Pulmonary artery endothelial cell (primary cell): ENCODE data around the gene CST2. TPM values are rescaled to one million over a fixed set of nuclear protein-coding genes. Genes with fewer than 3 reads are reported as not detected.
"Not testable (repeated sequence)": the region's sequence is repeated elsewhere in the genome, so short reads cannot be mapped to it uniquely, and the experiment has no call there.

Source experiments
- DNase-seq: peaks from one replicate; pipeline ENCODE4 v3.0.0-alpha.2; 2011; ENCODE audit warnings: low read depth, low spot score
- total RNA-seq: library from RNA; depleted of rRNA; stranded (reverse); fragments of >200 nt; gene quantifications from 2 replicates; pipeline ENCODE4 v1.2.3, GENCODE V29; 2014

CST2 gene
- not detected in 2 replicates for total RNA-seq

- DNase-seq: no peak
Observed at GRCh38 chr20:23826541-23827021, at the start of gene CST2. Gene CST2, minus strand, starts transcription at chr20:23826729. Its CDS starts 69 bp downstream, at chr20:23826660.

- DNase-seq: no peak
Observed at GRCh38 chr20:23875606-23876237, 49.2 kb upstream of the CST2 start.

- DNase-seq: no peak
Observed at GRCh38 chr20:23874747-23875146, 48.2 kb upstream of the CST2 start.

- DNase-seq: no peak
Observed at GRCh38 chr20:23873370-23874015, 47.0 kb upstream of the CST2 start.

- no peak for DNase-seq
Observed at GRCh38 chr20:23872065-23872464, 45.5 kb upstream of the CST2 start.

- no peak for DNase-seq
Observed at GRCh38 chr20:23870461-23870860, 43.9 kb upstream of the CST2 start.

- DNase-seq: no peak
Observed at GRCh38 chr20:23869520-23869919, 43.0 kb upstream of the CST2 start.

GRCh38 chr20:23868321-23868720 lies 41.8 kb upstream of the CST2 start:
- no peak for DNase-seq

- DNase-seq: no peak
Observed at GRCh38 chr20:23867152-23867776, 40.7 kb upstream of the CST2 start.

GRCh38 chr20:23860771-23861170 lies 34.2 kb upstream of the CST2 start:
- DNase-seq: not testable (repeated sequence)

GRCh38 chr20:23857962-23858595 lies 31.6 kb upstream of the CST2 start:
- DNase-seq: no peak

GRCh38 chr20:23856736-23857135 lies 30.2 kb upstream of the CST2 start:
- no peak for DNase-seq

- DNase-seq: no peak
Observed at GRCh38 chr20:23856226-23856625, 29.7 kb upstream of the CST2 start.

GRCh38 chr20:23841693-23842092 lies 15.2 kb upstream of the CST2 start:
- no peak for DNase-seq

GRCh38 chr20:23835716-23836115 lies 9.2 kb upstream of the CST2 start:
- DNase-seq: no peak

- no peak for DNase-seq
Observed at GRCh38 chr20:23832775-23833513, 6.4 kb upstream of the CST2 start.

- not testable (repeated sequence) for DNase-seq
Observed at GRCh38 chr20:23831961-23832360, 5.4 kb upstream of the CST2 start.

- DNase-seq: no peak
Observed at GRCh38 chr20:23823621-23824324, 2.8 kb downstream of the CST2 start.

- DNase-seq: no peak
Observed at GRCh38 chr20:23823111-23823510, 3.4 kb downstream of the CST2 start.

- no peak for DNase-seq
Observed at GRCh38 chr20:23820493-23820892, 6.0 kb downstream of the CST2 start.

- not testable (repeated sequence) for DNase-seq
Observed at GRCh38 chr20:23811559-23811958, 15.0 kb downstream of the CST2 start.
